CD14-positive monocyte (primary cell): ENCODE data around the gene ANKRD27. TPM values are rescaled to one million over a fixed set of nuclear protein-coding genes. Genes with fewer than 3 reads are reported as not detected.

Experiments used
- DNase-seq, 3 donors: peaks; one replicate each; pipeline ENCODE4 v3.0.0-alpha.2; 2011 to 2022
- H2AFZ ChIP-seq: 2 replicates; pipeline ENCODE4 v1.6.0; 2012; ENCODE audit warnings: mild to moderate bottlenecking, low read depth, low read length, inconsistent platforms; ENCODE audit not compliant: insufficient read depth, poor library complexity, severe bottlenecking
- H3K27ac ChIP-seq, 2 donors: 1 replicate in 1 of 2; 2 replicates in 1 of 2; pipeline ENCODE4 v1.5.1; 2012 to 2013; ENCODE audit warnings: low read length in 2 of 2, control low read depth in 1 of 2, inconsistent platforms in 1 of 2, low read depth in 1 of 2, mild to moderate bottlenecking in 1 of 2
- H3K27me3 ChIP-seq, 2 donors: one replicate each; pipeline versions ENCODE4 v1.6.0 to v1.6.1; 2011 to 2013; ENCODE audit warnings: low read length in 2 of 2; ENCODE audit not compliant: control insufficient read depth in 2 of 2, insufficient read depth in 2 of 2
- H3K36me3 ChIP-seq, 2 donors: replicated peaks in 1 of 2; 1 replicate in 1 of 2; 2 replicates in 1 of 2; pipeline versions ENCODE4 v1.5.1 to v1.6.1; 2012 to 2013; ENCODE audit warnings: low read length in 2 of 2, control low read depth in 1 of 2, inconsistent platforms in 1 of 2, mild to moderate bottlenecking in 1 of 2; ENCODE audit not compliant: insufficient read depth in 2 of 2, control insufficient read depth in 1 of 2
- H3K4me1 ChIP-seq, 2 donors: 1 replicate in 1 of 2; 2 replicates in 1 of 2; pipeline versions ENCODE4 v1.5.1 to v1.6.1; 2012 to 2013; ENCODE audit warnings: low read length in 2 of 2, control low read depth in 1 of 2, inconsistent platforms in 1 of 2, mild to moderate bottlenecking in 1 of 2, moderate library complexity in 1 of 2; ENCODE audit not compliant: insufficient read depth in 2 of 2, control insufficient read depth in 1 of 2
- H3K4me2 ChIP-seq: replicated peaks from 2 replicates; pipeline ENCODE3; 2012; ENCODE audit warnings: low read length, moderate library complexity, mild to moderate bottlenecking; ENCODE audit not compliant: poor library complexity, severe bottlenecking; ENCODE audit errors: extremely low read depth
- H3K4me3 ChIP-seq, 3 experiments: fragments of 200-600 bp in 1 of 3; sonication (generic) in 1 of 3; replicated peaks in 1 of 3; 1 replicate in 2 of 3; 2 replicates in 1 of 3; pipeline ENCODE4 v1.5.1; 2011 to 2013; ENCODE audit warnings: low read length in 3 of 3, mild to moderate bottlenecking in 3 of 3, control low read depth in 2 of 3, low read depth in 2 of 3, inconsistent platforms in 1 of 3, moderate library complexity in 1 of 3
- H3K79me2 ChIP-seq: 2 replicates; pipeline ENCODE4 v1.6.0; 2012; ENCODE audit warnings: mild to moderate bottlenecking, control low read depth, inconsistent platforms, low read length, moderate library complexity; ENCODE audit not compliant: insufficient read depth
- H3K9ac ChIP-seq: 2 replicates; pipeline ENCODE4 v1.6.0; 2017; ENCODE audit warnings: low read length, mild to moderate bottlenecking; ENCODE audit not compliant: insufficient read depth, poor library complexity, severe bottlenecking
- H3K9me3 ChIP-seq, 2 donors: replicated peaks in 1 of 2; 1 replicate in 1 of 2; 2 replicates in 1 of 2; pipeline versions ENCODE4 v1.5.1 to v1.6.1; 2012 to 2013; ENCODE audit warnings: low read length in 2 of 2, control low read depth in 1 of 2; ENCODE audit not compliant: control insufficient read depth in 1 of 2, insufficient read depth in 1 of 2
- H4K20me1 ChIP-seq: 2 replicates; pipeline ENCODE4 v1.6.0; 2012; ENCODE audit warnings: mild to moderate bottlenecking, low read length, control low read depth, moderate library complexity; ENCODE audit not compliant: insufficient read depth
- H3K27ac Mint-ChIP-seq, 7 donors: one replicate each; pipeline ENCODE4 v1.8.0; 2020; ENCODE audit warnings: mild to moderate bottlenecking in 7 of 7, mixed read lengths in 7 of 7, moderate library complexity in 6 of 7, inconsistent platforms in 2 of 7
- H3K27me3 Mint-ChIP-seq, 3 donors: one replicate each; pipeline ENCODE4 v1.8.0; 2021 to 2022; ENCODE audit warnings: low read depth in 3 of 3, mild to moderate bottlenecking in 3 of 3, mixed read lengths in 3 of 3, moderate library complexity in 3 of 3, inconsistent platforms in 1 of 3
- H3K36me3 Mint-ChIP-seq, 2 donors: one replicate each; pipeline ENCODE4 v1.8.0; 2020; ENCODE audit warnings: mixed read lengths in 2 of 2, inconsistent platforms in 1 of 2, mild to moderate bottlenecking in 1 of 2
- H3K4me1 Mint-ChIP-seq: one replicate; pipeline ENCODE4 v1.8.0; 2020; ENCODE audit warnings: mild to moderate bottlenecking, mixed read lengths
- H3K4me3 Mint-ChIP-seq, 2 donors: one replicate each; pipeline ENCODE4 v1.8.0; 2020; ENCODE audit warnings: mild to moderate bottlenecking in 2 of 2, mixed read lengths in 2 of 2, moderate library complexity in 1 of 2
- H3K9me3 Mint-ChIP-seq, 7 donors: one replicate each; pipeline ENCODE4 v1.8.0; 2020 to 2022; ENCODE audit warnings: mixed read lengths in 7 of 7, mild to moderate bottlenecking in 6 of 7, moderate library complexity in 6 of 7, inconsistent platforms in 2 of 7
- WGBS: methylation state at CpG from one replicate; pipeline ENCODE4 v1.1.5; 2013; ENCODE audit warnings: missing lambda C conversion rate; ENCODE audit not compliant: insufficient coverage; 5-methylcytosine and 5-hydroxymethylcytosine counted together
- intact Hi-C, 2 donors: fragments of 100-400 bp; cut with micrococcal nuclease; formaldehyde crosslinking; loops; one replicate each; pipeline versions ENCODE4 v1.15.0 to v1.15.1; 2023
- polyA plus RNA-seq, 3 donors: library from polyadenylated mRNA; depleted of rRNA in 1 of 3; unstranded in 2 of 3; stranded (reverse) in 1 of 3; fragments of 300-500 nt in 2 of 3; fragments of >200 nt in 1 of 3; fragmentation: Illumina TruSeq in 2 of 3; gene quantifications; 1 replicate in 2 of 3; 2 replicates in 1 of 3; pipeline ENCODE4 v1.2.3, GENCODE V29; 2012 to 2021
- TF ChIP-seq, protein P1 (sequence below): fragments of 200-600 bp; IDR thresholded peaks from one replicate; pipeline ENCODE4 v1.8.0; 2022; ENCODE audit warnings: antibody characterized with exemption, mild to moderate bottlenecking

Gene ANKRD27
- polyA plus RNA-seq, 3 donors: 8.7 to 17.5 (median 14.5) TPM

DNA sequence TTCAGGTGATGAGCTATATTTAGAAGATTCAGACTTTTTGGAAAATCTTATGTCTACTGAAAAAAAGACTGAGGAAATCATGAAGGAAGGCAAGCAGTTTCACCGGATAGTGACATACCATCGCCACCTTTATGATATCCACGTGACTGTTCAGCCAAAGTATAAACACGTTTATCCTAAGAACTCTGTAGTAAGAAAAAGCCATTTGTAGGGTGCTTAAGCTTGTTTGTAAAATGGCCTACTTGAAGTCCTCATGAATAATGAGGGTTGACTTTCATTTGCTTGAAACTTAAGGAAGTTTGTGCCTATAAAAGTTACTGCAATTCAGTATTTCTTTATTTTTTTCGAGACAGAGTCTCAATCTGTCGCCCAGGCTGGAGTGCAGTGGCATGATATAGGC is 36.8 kb upstream of the ANKRD27 start:
- peaks cover 41 to 79% of the 10 kb centered on the region in 2 donors for H3K36me3 ChIP-seq
- Mint-ChIP-seq H3K27ac (no peak overlapping the region), H3K9me3 (peaks cover 0 to 1% (median 0%) of the 10 kb centered on the region in 7 donors), H3K36me3 (peaks cover 45 to 76% of the 10 kb centered on the region in 2 donors), H3K4me1 (peaks cover 7% of the 10 kb centered on the region), H3K27me3 (no peaks in the 10 kb centered on the region), H3K4me3 (no peak overlapping the region)
- H4K20me1 ChIP-seq: peaks cover 18% of the 10 kb centered on the region
- 88% methylated on average over 1 of the region's 6 CpGs for WGBS
- H3K4me1 ChIP-seq: no peaks in the 10 kb centered on the region
- DNase-seq: no peak
- no peak overlapping the region for H3K27ac ChIP-seq
- no peak overlapping the region for H3K4me2 ChIP-seq
- H3K4me3 ChIP-seq: no peak overlapping the region
- H3K79me2 ChIP-seq: peaks cover 17% of the 10 kb centered on the region
- intact Hi-C loops: no loop called here
- no peaks in the 10 kb centered on the region for H3K27me3 ChIP-seq
- no peaks in the 10 kb centered on the region for H3K9me3 ChIP-seq
- TF ChIP-seq, protein P1, sequence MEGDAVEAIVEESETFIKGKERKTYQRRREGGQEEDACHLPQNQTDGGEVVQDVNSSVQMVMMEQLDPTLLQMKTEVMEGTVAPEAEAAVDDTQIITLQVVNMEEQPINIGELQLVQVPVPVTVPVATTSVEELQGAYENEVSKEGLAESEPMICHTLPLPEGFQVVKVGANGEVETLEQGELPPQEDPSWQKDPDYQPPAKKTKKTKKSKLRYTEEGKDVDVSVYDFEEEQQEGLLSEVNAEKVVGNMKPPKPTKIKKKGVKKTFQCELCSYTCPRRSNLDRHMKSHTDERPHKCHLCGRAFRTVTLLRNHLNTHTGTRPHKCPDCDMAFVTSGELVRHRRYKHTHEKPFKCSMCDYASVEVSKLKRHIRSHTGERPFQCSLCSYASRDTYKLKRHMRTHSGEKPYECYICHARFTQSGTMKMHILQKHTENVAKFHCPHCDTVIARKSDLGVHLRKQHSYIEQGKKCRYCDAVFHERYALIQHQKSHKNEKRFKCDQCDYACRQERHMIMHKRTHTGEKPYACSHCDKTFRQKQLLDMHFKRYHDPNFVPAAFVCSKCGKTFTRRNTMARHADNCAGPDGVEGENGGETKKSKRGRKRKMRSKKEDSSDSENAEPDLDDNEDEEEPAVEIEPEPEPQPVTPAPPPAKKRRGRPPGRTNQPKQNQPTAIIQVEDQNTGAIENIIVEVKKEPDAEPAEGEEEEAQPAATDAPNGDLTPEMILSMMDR: no peak
- no peak overlapping the region for H2AFZ ChIP-seq
- no peak overlapping the region for H3K9ac ChIP-seq

DNA sequence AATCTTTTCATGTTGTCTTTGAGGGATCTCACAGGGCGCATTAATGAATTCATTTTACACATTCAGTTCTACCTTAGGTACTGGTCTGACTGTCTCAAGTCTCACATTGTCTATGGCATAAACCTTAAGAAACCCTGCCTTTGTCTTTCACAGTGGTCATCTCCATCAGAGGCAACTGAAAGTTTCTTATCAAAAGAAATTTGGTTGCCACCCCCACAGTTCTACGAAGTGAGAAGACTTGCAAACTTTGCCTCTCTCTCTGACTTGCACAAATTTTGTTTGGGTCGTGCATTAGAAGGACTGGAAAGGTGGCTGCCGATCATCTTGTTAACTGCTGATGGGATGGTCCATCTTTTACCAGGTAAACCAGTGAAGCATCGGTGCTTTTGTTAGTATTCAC is 34.1 kb upstream of the ANKRD27 start:
- Mint-ChIP-seq H3K4me1 (peaks cover 7% of the 10 kb centered on the region), H3K27ac (peak overlapping the region in 4 of 7 donors; percentile 52 to 77 (median 56))
- 100% methylated on average over 1 of the region's 5 CpGs for WGBS

More for the DNA sequence above, 34.1 kb upstream of the ANKRD27 start:
- H3K4me2 ChIP-seq: no peak overlapping the region
- no peaks in the 10 kb centered on the region for H3K4me1 ChIP-seq
- no peak overlapping the region for H3K4me3 ChIP-seq
- H3K36me3 Mint-ChIP-seq: peaks cover 49 to 77% of the 10 kb centered on the region in 2 donors
- H4K20me1 ChIP-seq: peaks cover 37% of the 10 kb centered on the region
- H3K36me3 ChIP-seq: peaks cover 43 to 78% of the 10 kb centered on the region in 2 donors
- peaks cover 4 to 7% of the 10 kb centered on the region in 2 donors for H3K9me3 ChIP-seq
- H3K27me3 Mint-ChIP-seq: no peaks in the 10 kb centered on the region
- intact Hi-C loops: no loop called here
- no peak for DNase-seq
- H3K4me3 Mint-ChIP-seq: no peak overlapping the region
- no peak overlapping the region for H2AFZ ChIP-seq
- H3K27me3 ChIP-seq: no peaks in the 10 kb centered on the region
- peak overlapping the region in 1 of 2 donors; percentile 17 for H3K27ac ChIP-seq
- no peak overlapping the region for H3K9ac ChIP-seq
- peaks cover 3 to 8% (median 7%) of the 10 kb centered on the region in 7 donors for H3K9me3 Mint-ChIP-seq
- peaks cover 43% of the 10 kb centered on the region for H3K79me2 ChIP-seq
- TF ChIP-seq, protein P1: no peak
